ENCODE measurements around the gene STMN3. TPM values are rescaled to one million over a fixed set of nuclear protein-coding genes. Genes with fewer than 3 reads are reported as not detected.

STMN3 gene
- total RNA-seq, 1 experiment from 2014 or later, result 27.9 TPM

- Mint-ChIP-seq H3K4me1 (ENCODE audit: low read depth, unreplicated experiment) (peaks cover 11% of the 10 kb centered on the region), H3K9me3 (ENCODE audit: unreplicated experiment) (no peaks in the 10 kb centered on the region), H3K27ac (ENCODE audit: unreplicated experiment) (peak overlapping the region; percentile 94), H3K36me3 (ENCODE audit: insufficient read depth, unreplicated experiment) (peaks cover 100% of the 10 kb centered on the region), H3K27me3 (ENCODE audit: insufficient read depth, unreplicated experiment) (peaks cover 2% of the 10 kb centered on the region), H3K4me3 (ENCODE audit: unreplicated experiment) (peak overlapping the region; percentile 66)
- no peaks in the 10 kb centered on the region; the same call in 1 of the 2 replicates for H3K36me3 ChIP-seq (ENCODE audit: control insufficient read depth, insufficient read depth, low read length)
- no peak for TF ChIP-seq CTCF (IDR thresholded peaks at IDR 0.05; ENCODE audit: insufficient read depth in 1 of 2, low read depth in 1 of 2, low read length in 1 of 2, severe bottlenecking in 1 of 2, unreplicated experiment in 1 of 2)
- ChIA-PET CTCF (interaction anchor here (0.6 to 1.2 kb wide), 2 partner anchors 10 to 54 kb away, joined by 3 to 8 read pairs; partner anchors contain the start of genes ARFRP1 and ZGPAT), POLR2A (interaction anchor here (0.6 to 1.6 kb wide), 2 partner anchors 10 to 161 kb away, joined by 3 to 5 read pairs; partner anchors contain the start of genes ARFRP1, PTK6 and ZGPAT)
- H3K4me3 ChIP-seq (ENCODE audit: low read depth, low read length), result no peak overlapping the region
- H3K9me3 ChIP-seq, result peaks cover 3% of the 10 kb centered on the region; the same call in 1 of the 2 replicates
- intact Hi-C loops (cut with micrococcal nuclease; ENCODE audit: unreplicated experiment), result no loop called here
- no TSS peak for BruUV-seq (replicated peaks)
- peaks cover 26% of the 10 kb centered on the region for H3K4me1 ChIP-seq
- DNase-seq, result peak; percentile 46 to 61
- H3K27me3 ChIP-seq (replicated peaks; ENCODE audit: control insufficient read depth, insufficient read depth, low read length), result no peaks in the 10 kb centered on the region
Observed at GRCh38 chr20:63697868-63698545, 44.8 kb upstream of the STMN3 start.

- Histone ChIP-seq H3K4me1 (peaks cover 26% of the 10 kb centered on the region), H3K36me3 (ENCODE audit: control insufficient read depth, insufficient read depth, low read length) (no peaks in the 10 kb centered on the region; the same call in 1 of the 2 replicates), H3K4me3 (ENCODE audit: low read depth, low read length) (no peak overlapping the region), H3K27me3 (replicated peaks; ENCODE audit: control insufficient read depth, insufficient read depth, low read length) (no peaks in the 10 kb centered on the region), H3K9me3 (peaks cover 3% of the 10 kb centered on the region; the same call in 1 of the 2 replicates)
- intact Hi-C loops (cut with micrococcal nuclease; ENCODE audit: unreplicated experiment), result no loop called here
- Mint-ChIP-seq H3K4me1 (ENCODE audit: low read depth, unreplicated experiment) (peaks cover 11% of the 10 kb centered on the region), H3K27me3 (ENCODE audit: insufficient read depth, unreplicated experiment) (peaks cover 2% of the 10 kb centered on the region), H3K36me3 (ENCODE audit: insufficient read depth, unreplicated experiment) (peaks cover 100% of the 10 kb centered on the region), H3K9me3 (ENCODE audit: unreplicated experiment) (no peaks in the 10 kb centered on the region), H3K27ac (ENCODE audit: unreplicated experiment) (peak overlapping the region; percentile 94), H3K4me3 (ENCODE audit: unreplicated experiment) (peak overlapping the region; percentile 66)
- TF ChIP-seq CTCF (IDR thresholded peaks at IDR 0.05; ENCODE audit: insufficient read depth in 1 of 2, low read depth in 1 of 2, low read length in 1 of 2, severe bottlenecking in 1 of 2, unreplicated experiment in 1 of 2), result no peak
- DNase-seq, result peak; percentile 38 to 59
- ChIA-PET POLR2A (interaction anchor here (0.6 to 1.7 kb wide), 2 partner anchors 11 to 160 kb away, joined by 3 to 7 read pairs; partner anchors contain the start of genes ARFRP1, PTK6 and ZGPAT), CTCF (no interaction called here)
- BruUV-seq (replicated peaks), result no TSS peak
Observed at GRCh38 chr20:63697357-63697867, 44.2 kb upstream of the STMN3 start.

DNA sequence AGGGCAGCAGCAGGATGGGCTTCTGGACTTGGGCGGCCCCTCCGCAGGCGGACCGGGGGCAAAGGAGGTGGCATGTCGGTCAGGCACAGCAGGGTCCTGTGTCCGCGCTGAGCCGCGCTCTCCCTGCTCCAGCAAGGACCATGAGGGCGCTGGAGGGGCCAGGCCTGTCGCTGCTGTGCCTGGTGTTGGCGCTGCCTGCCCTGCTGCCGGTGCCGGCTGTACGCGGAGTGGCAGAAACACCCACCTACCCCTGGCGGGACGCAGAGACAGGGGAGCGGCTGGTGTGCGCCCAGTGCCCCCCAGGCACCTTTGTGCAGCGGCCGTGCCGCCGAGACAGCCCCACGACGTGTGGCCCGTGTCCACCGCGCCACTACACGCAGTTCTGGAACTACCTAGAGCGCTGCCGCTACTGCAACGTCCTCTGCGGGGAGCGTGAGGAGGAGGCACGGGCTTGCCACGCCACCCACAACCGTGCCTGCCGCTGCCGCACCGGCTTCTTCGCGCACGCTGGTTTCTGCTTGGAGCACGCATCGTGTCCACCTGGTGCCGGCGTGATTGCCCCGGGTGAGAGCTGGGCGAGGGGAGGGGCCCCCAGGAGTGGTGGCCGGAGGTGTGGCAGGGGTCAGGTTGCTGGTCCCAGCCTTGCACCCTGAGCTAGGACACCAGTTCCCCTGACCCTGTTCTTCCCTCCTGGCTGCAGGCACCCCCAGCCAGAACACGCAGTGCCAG lies 43.6 kb upstream of the STMN3 start, which contains the start of gene TNFRSF6B:
Gene TNFRSF6B, plus strand, starts transcription at position 25 of the 729 bp plus-strand sequence. Its CDS starts 116 bp downstream, at position 141.
- Histone ChIP-seq H3K4me1 (peaks cover 26% of the 10 kb centered on the region), H3K36me3 (ENCODE audit: control insufficient read depth, insufficient read depth, low read length) (no peaks in the 10 kb centered on the region; the same call in 1 of the 2 replicates), H3K9me3 (peaks cover 3% of the 10 kb centered on the region; the same call in 1 of the 2 replicates), H3K27me3 (replicated peaks; ENCODE audit: control insufficient read depth, insufficient read depth, low read length) (no peaks in the 10 kb centered on the region), H3K4me3 (ENCODE audit: low read depth, low read length) (no peak within 1 kb of the TSS)
- H3K27ac Mint-ChIP-seq (ENCODE audit: unreplicated experiment), result peak within 1 kb of the TSS; percentile 94
- TF ChIP-seq CTCF (IDR thresholded peaks at IDR 0.05; ENCODE audit: insufficient read depth in 1 of 2, low read depth in 1 of 2, low read length in 1 of 2, severe bottlenecking in 1 of 2, unreplicated experiment in 1 of 2), result no peak
- ChIA-PET POLR2A (interaction anchor here (0.6 to 1.7 kb wide), 2 partner anchors 12 to 159 kb away, joined by 3 to 7 read pairs; partner anchors contain the start of genes ARFRP1, PTK6 and ZGPAT), CTCF (interaction anchor here (1.4 kb wide), 1 partner anchor 157 kb away, joined by 4 read pairs; no protein-coding TSS in a partner anchor)
- H3K36me3 Mint-ChIP-seq (ENCODE audit: insufficient read depth, unreplicated experiment), result peaks cover 100% of the 10 kb centered on the region
- H3K4me1 Mint-ChIP-seq (ENCODE audit: low read depth, unreplicated experiment), result peaks cover 11% of the 10 kb centered on the region
- peak within 1 kb of the TSS; percentile 66 for H3K4me3 Mint-ChIP-seq (ENCODE audit: unreplicated experiment)
- intact Hi-C loops (cut with micrococcal nuclease; ENCODE audit: unreplicated experiment), result no loop called here
- H3K9me3 Mint-ChIP-seq (ENCODE audit: unreplicated experiment), result no peaks in the 10 kb centered on the region
- H3K27me3 Mint-ChIP-seq (ENCODE audit: insufficient read depth, unreplicated experiment), result peaks cover 2% of the 10 kb centered on the region
- DNase-seq, result peak; percentile 62 to 63
- no TSS peak for BruUV-seq (replicated peaks)

Data from Caco-2 (cell line).